IPS-20b (cell line): ENCODE results near the gene MMP8.

Experiments
- H3K27ac ChIP-seq: one replicate; pipeline ENCODE4 v1.5.1; 2013; ENCODE audit warnings: low read length
- H3K27me3 ChIP-seq: 2 replicates; pipeline ENCODE4 v1.6.1; 2013; ENCODE audit warnings: mild to moderate bottlenecking, low read length, inconsistent platforms; ENCODE audit not compliant: insufficient read depth
- H3K36me3 ChIP-seq: 2 replicates; pipeline ENCODE4 v1.6.1; 2013; ENCODE audit warnings: low read depth, mild to moderate bottlenecking, inconsistent platforms, low read length, moderate library complexity; ENCODE audit not compliant: insufficient read depth
- H3K4me1 ChIP-seq: 2 replicates; pipeline ENCODE4 v1.6.1; 2013; ENCODE audit warnings: mild to moderate bottlenecking, control low read depth, inconsistent platforms, low read length, moderate library complexity; ENCODE audit not compliant: insufficient read depth
- H3K4me3 ChIP-seq: 2 replicates; pipeline ENCODE4 v1.5.1; 2013; ENCODE audit warnings: mild to moderate bottlenecking, low read length, inconsistent platforms
- H3K9ac ChIP-seq: 2 replicates; pipeline ENCODE4 v1.6.1; 2013; ENCODE audit warnings: low read depth, mild to moderate bottlenecking, inconsistent platforms, low read length, moderate library complexity
- H3K9me3 ChIP-seq: 2 replicates; pipeline ENCODE4 v1.6.1; 2013; ENCODE audit warnings: mild to moderate bottlenecking, low read depth, low read length, inconsistent platforms; ENCODE audit not compliant: insufficient read depth

MMP8 gene

GRCh38 chr11:102678022-102678421 is 46.7 kb downstream of the MMP8 start:
- Histone ChIP-seq H3K4me1 (peaks cover 11% of the 10 kb centered on the region; the same call in 1 of the 2 replicates), H3K4me3 (no peak overlapping the region), H3K27ac (no peak overlapping the region), H3K27me3 (no peaks in the 10 kb centered on the region), H3K9ac (no peak overlapping the region), H3K36me3 (no peaks in the 10 kb centered on the region), H3K9me3 (no peaks in the 10 kb centered on the region)

GRCh38 chr11:102676084-102676483 is 48.7 kb downstream of the MMP8 start:
- H3K27ac ChIP-seq = no peak overlapping the region

GRCh38 chr11:102669664-102670063 is 55.1 kb downstream of the MMP8 start:
- Histone ChIP-seq H3K36me3 (no peaks in the 10 kb centered on the region), H3K9ac (no peak overlapping the region), H3K9me3 (no peaks in the 10 kb centered on the region), H3K27me3 (no peaks in the 10 kb centered on the region), H3K4me3 (no peak overlapping the region), H3K27ac (no peak overlapping the region), H3K4me1 (no peaks in the 10 kb centered on the region; the same call in 1 of the 2 replicates)

More at GRCh38 chr11:102676084-102676483, 48.7 kb downstream of the MMP8 start:
- Histone ChIP-seq H3K4me1 (peaks cover 11% of the 10 kb centered on the region; the same call in 1 of the 2 replicates), H3K9me3 (no peaks in the 10 kb centered on the region), H3K36me3 (no peaks in the 10 kb centered on the region), H3K4me3 (no peak overlapping the region), H3K27me3 (no peaks in the 10 kb centered on the region), H3K9ac (no peak overlapping the region)

- H3K9me3 ChIP-seq = no peaks in the 10 kb centered on the region
- H3K36me3 ChIP-seq = no peaks in the 10 kb centered on the region
- H3K27me3 ChIP-seq = no peaks in the 10 kb centered on the region
- H3K27ac ChIP-seq = no peak overlapping the region
- no peaks in the 10 kb centered on the region; the same call in 1 of the 2 replicates for H3K4me1 ChIP-seq
- no peak overlapping the region for H3K4me3 ChIP-seq
- H3K9ac ChIP-seq = no peak overlapping the region
These were observed 58.3 kb downstream of the MMP8 start for GRCh38 chr11:102666331-102666957.

- Histone ChIP-seq H3K9ac (no peak overlapping the region), H3K4me3 (no peak overlapping the region)
These were observed 60.6 kb downstream of the MMP8 start for GRCh38 chr11:102664001-102664752.

GRCh38 chr11:102662607-102663006 is 62.1 kb downstream of the MMP8 start:
- Histone ChIP-seq H3K9ac (no peak overlapping the region), H3K36me3 (no peaks in the 10 kb centered on the region), H3K9me3 (no peaks in the 10 kb centered on the region), H3K27ac (no peak overlapping the region), H3K27me3 (no peaks in the 10 kb centered on the region), H3K4me3 (no peak overlapping the region), H3K4me1 (no peaks in the 10 kb centered on the region; the same call in 1 of the 2 replicates)

More at GRCh38 chr11:102664001-102664752, 60.6 kb downstream of the MMP8 start:
- Histone ChIP-seq H3K4me1 (no peaks in the 10 kb centered on the region; the same call in 1 of the 2 replicates), H3K9me3 (no peaks in the 10 kb centered on the region), H3K27ac (no peak overlapping the region), H3K27me3 (no peaks in the 10 kb centered on the region), H3K36me3 (no peaks in the 10 kb centered on the region)
